Measurements from ENCODE around the gene GGN. TPM values are rescaled to one million over a fixed set of nuclear protein-coding genes. Genes with fewer than 3 reads are reported as not detected.
A peak's percentile ranks its signal among the peaks of the same experiment; 100 is the strongest.

The GGN gene
- total RNA-seq, 2 experiments from 2014 or later, result not detected

GRCh38 chr19:38381138-38381537 is 6.7 kb downstream of the GGN start:
- POLR2A ChIA-PET, result interaction anchor here (0.8 to 2.0 kb wide), 2 partner anchors 13 to 15 kb away, joined by 5 to 7 read pairs; no protein-coding TSS in a partner anchor
- Mint-ChIP-seq H3K36me3 (ENCODE audit: low read depth) (peaks cover 68% of the 10 kb centered on the region), H3K27ac (no peak overlapping the region), H3K27me3 (no peaks in the 10 kb centered on the region), H3K9me3 (no peaks in the 10 kb centered on the region), H3K4me3 (no peak overlapping the region), H3K4me1 (ENCODE audit: low read depth) (peaks cover 13% of the 10 kb centered on the region)
- intact Hi-C loops (cut with micrococcal nuclease), result no loop called here
- no peak for DNase-seq
- no peak for TF ChIP-seq CTCF (IDR thresholded peaks at IDR 0.05)
- CTCF ChIA-PET, result no interaction called here
- no peak for ATAC-seq

- Mint-ChIP-seq H3K4me3 (no peak overlapping the region), H3K9me3 (no peaks in the 10 kb centered on the region), H3K36me3 (ENCODE audit: low read depth) (peaks cover 66% of the 10 kb centered on the region), H3K27me3 (no peaks in the 10 kb centered on the region), H3K4me1 (ENCODE audit: low read depth) (peaks cover 23% of the 10 kb centered on the region), H3K27ac (no peak overlapping the region)
- ChIA-PET CTCF (interaction anchor here (1.6 kb wide), 1 partner anchor 25 kb away, joined by 4 read pairs; the partner anchor contains the start of gene FAM98C), POLR2A (interaction anchor here (0.8 kb wide), 1 partner anchor 24 kb away, joined by 3 read pairs; the partner anchor contains the start of gene FAM98C)
- intact Hi-C loops (cut with micrococcal nuclease), result no loop called here
- TF ChIP-seq CTCF (IDR thresholded peaks at IDR 0.05), result no peak
- ATAC-seq (no peak), DNase-seq (no peak)
Measured at GRCh38 chr19:38378866-38379265, 9.0 kb downstream of the GGN start.

GRCh38 chr19:38377052-38377451 is 10.8 kb downstream of the GGN start:
- ChIA-PET CTCF (interaction anchor here (1.6 kb wide), 1 partner anchor 26 kb away, joined by 4 read pairs; the partner anchor contains the start of gene FAM98C), POLR2A (interaction anchor here (1.5 to 3.4 kb wide), 2 partner anchors 9 to 17 kb away, joined by 3 to 40 read pairs; partner anchors contain the start of genes GGN and SPRED3)
- Mint-ChIP-seq H3K4me3 (no peak overlapping the region), H3K4me1 (ENCODE audit: low read depth) (peaks cover 23% of the 10 kb centered on the region), H3K36me3 (ENCODE audit: low read depth) (peaks cover 51% of the 10 kb centered on the region), H3K9me3 (no peaks in the 10 kb centered on the region), H3K27ac (no peak overlapping the region), H3K27me3 (no peaks in the 10 kb centered on the region)
- intact Hi-C loops (cut with micrococcal nuclease), result no loop called here
- no peak for TF ChIP-seq CTCF (IDR thresholded peaks at IDR 0.05)
- no peak for DNase-seq
- ATAC-seq, result no peak

GRCh38 chr19:38376576-38376975 is 11.3 kb downstream of the GGN start:
- POLR2A ChIA-PET, result interaction anchor here (1.5 to 3.4 kb wide), 2 partner anchors 10 to 17 kb away, joined by 3 to 40 read pairs; partner anchors contain the start of genes GGN and SPRED3
- intact Hi-C loops (cut with micrococcal nuclease), result no loop called here
- H3K4me3 Mint-ChIP-seq, result peak overlapping the region; percentile 100
- no peak for DNase-seq
- H3K4me1 Mint-ChIP-seq (ENCODE audit: low read depth), result peaks cover 23% of the 10 kb centered on the region
- peaks cover 47% of the 10 kb centered on the region for H3K36me3 Mint-ChIP-seq (ENCODE audit: low read depth)
- no peaks in the 10 kb centered on the region for H3K9me3 Mint-ChIP-seq
- H3K27ac Mint-ChIP-seq, result no peak overlapping the region
- H3K27me3 Mint-ChIP-seq, result no peaks in the 10 kb centered on the region
- CTCF ChIA-PET, result interaction anchor here (1.2 to 3.7 kb wide), 4 partner anchors 19 to 143 kb away, joined by 3 to 30 read pairs (median 4); partner anchors contain the start of gene FAM98C
- no peak for TF ChIP-seq CTCF (IDR thresholded peaks at IDR 0.05)
- no peak for ATAC-seq

- intact Hi-C loops (cut with micrococcal nuclease), result no loop called here
- H3K27ac Mint-ChIP-seq, result peak overlapping the region; percentile 99
- peaks cover 38% of the 10 kb centered on the region for H3K36me3 Mint-ChIP-seq (ENCODE audit: low read depth)
- POLR2A ChIA-PET, result interaction anchor here (0.7 to 3.4 kb wide), 4 partner anchors 10 to 94 kb away, joined by 3 to 40 read pairs (median 8); partner anchors contain the start of genes CATSPERG, GGN and SPRED3
- H3K27me3 Mint-ChIP-seq, result no peaks in the 10 kb centered on the region
- ATAC-seq (no peak), DNase-seq (no peak)
- peak overlapping the region; percentile 100 for H3K4me3 Mint-ChIP-seq
- CTCF ChIA-PET, result interaction anchor here (1.2 to 3.7 kb wide), 5 partner anchors 12 to 142 kb away, joined by 3 to 30 read pairs (median 4); partner anchors contain the start of genes FAM98C and GGN
- H3K4me1 Mint-ChIP-seq (ENCODE audit: low read depth), result peaks cover 23% of the 10 kb centered on the region
- no peak for TF ChIP-seq CTCF (IDR thresholded peaks at IDR 0.05)
- no peaks in the 10 kb centered on the region for H3K9me3 Mint-ChIP-seq
Measured at GRCh38 chr19:38375748-38376147, 12.1 kb downstream of the GGN start.
